PC-9 (cell line): Measurements from ENCODE around the gene CEP63. TPM values are rescaled to one million over a fixed set of nuclear protein-coding genes. Genes with fewer than 3 reads are reported as not detected.

Experiments
- BruUV-seq: library from RNA; stranded (reverse); fragments of 400-500 nt; replicated peaks from 2 replicates; lab custom pipeline; 2021; lab: Mats Ljungman, UMichigan
- CTCF ChIA-PET: fragments of 300-600 bp; sonication (Branson Sonifier 250); formaldehyde crosslinking; loops from one replicate; lab custom pipeline; 2022; ENCODE audit warnings: antibody characterized with exemption; lab: Charles Lee
- POLR2A ChIA-PET: fragments of 300-600 bp; sonication (Branson Sonifier 250); formaldehyde crosslinking; loops from one replicate; lab custom pipeline; 2022; ENCODE audit warnings: antibody characterized with exemption; ENCODE audit not compliant: unreplicated experiment; lab: Charles Lee
- DNase-seq, 2 experiments: peaks; one replicate each; pipeline versions ENCODE4 v3.0.0 to v3.0.0-alpha.2; 2015 to 2022; ENCODE audit warnings: mixed read lengths in 1 of 2
- H2AFZ ChIP-seq: fragments of 200-600 bp; sonication (generic); 2 replicates; pipeline ENCODE4 v1.8.1; 2017; ENCODE audit warnings: antibody characterized with exemption
- H3F3A ChIP-seq: fragments of 200-600 bp; sonication (generic); 2 replicates; pipeline ENCODE4 v1.8.1; 2017; ENCODE audit warnings: antibody characterized with exemption, mild to moderate bottlenecking, low read depth; ENCODE audit not compliant: insufficient read depth
- H3K27ac ChIP-seq: fragments of 200-600 bp; sonication (generic); 2 replicates; pipeline ENCODE4 v1.6.1; 2016; ENCODE audit warnings: mixed run types
- H3K27me3 ChIP-seq: fragments of 200-600 bp; sonication (generic); 2 replicates; pipeline ENCODE4 v1.6.1; 2016; ENCODE audit warnings: low read depth, mixed run types; ENCODE audit not compliant: insufficient read depth
- H3K36me3 ChIP-seq: fragments of 200-600 bp; sonication (generic); 2 replicates; pipeline ENCODE4 v1.6.1; 2016; ENCODE audit warnings: low read depth, mixed run types
- H3K4me1 ChIP-seq: fragments of 200-600 bp; sonication (generic); replicated peaks from 2 replicates; pipeline ENCODE4 v1.6.1; 2016; ENCODE audit warnings: mixed run types; ENCODE audit not compliant: insufficient read depth
- H3K4me2 ChIP-seq: fragments of 200-600 bp; sonication (generic); 2 replicates; pipeline ENCODE4 v1.6.1; 2017; ENCODE audit warnings: mixed run types
- H3K4me3 ChIP-seq: fragments of 200-600 bp; sonication (generic); 2 replicates; pipeline ENCODE4 v1.6.1; 2016; ENCODE audit warnings: mixed run types
- H3K79me2 ChIP-seq: fragments of 200-600 bp; sonication (generic); 2 replicates; pipeline ENCODE4 v1.6.1; 2017; ENCODE audit warnings: low read depth, mixed run types
- H3K9me2 ChIP-seq: fragments of 200-600 bp; sonication (generic); 2 replicates; pipeline ENCODE4 v1.8.1; 2017; ENCODE audit warnings: mild to moderate bottlenecking; ENCODE audit not compliant: insufficient read depth
- H3K9me3 ChIP-seq: fragments of 200-600 bp; sonication (generic); 2 replicates; pipeline ENCODE4 v1.8.1; 2016; ENCODE audit warnings: low read depth; ENCODE audit not compliant: insufficient read depth
- H4K20me1 ChIP-seq: fragments of 200-600 bp; sonication (generic); 2 replicates; pipeline ENCODE4 v1.8.1; 2017; ENCODE audit not compliant: insufficient read depth
- EZH2 ChIP-seq: fragments of 200-600 bp; sonication (generic); IDR thresholded peaks from 2 replicates; pipeline ENCODE4 v1.8.0; 2017; ENCODE audit warnings: antibody characterized with exemption, low read depth
- intact Hi-C: fragments of 100-400 bp; cut with micrococcal nuclease; formaldehyde crosslinking; loops from one replicate; pipeline ENCODE4 v1.10.0; 2022; ENCODE audit not compliant: unreplicated experiment
- total RNA-seq: library from RNA; stranded (reverse); gene quantifications from 2 replicates; pipeline ENCODE4 v1.2.3, GENCODE V29; 2021
- TF ChIP-seq, protein P1 (sequence below): fragments of 200-600 bp; sonication (generic); conservative IDR thresholded peaks from 2 replicates; pipeline ENCODE4 v1.6.1; 2017; ENCODE audit warnings: mixed run types, antibody characterized with exemption, mild to moderate bottlenecking, moderate library complexity

Gene CEP63
- total RNA-seq, 1 experiment from 2014 or later, result 31.5 TPM

- TF ChIP-seq EZH2, result no peak
- TF ChIP-seq, protein P1, sequence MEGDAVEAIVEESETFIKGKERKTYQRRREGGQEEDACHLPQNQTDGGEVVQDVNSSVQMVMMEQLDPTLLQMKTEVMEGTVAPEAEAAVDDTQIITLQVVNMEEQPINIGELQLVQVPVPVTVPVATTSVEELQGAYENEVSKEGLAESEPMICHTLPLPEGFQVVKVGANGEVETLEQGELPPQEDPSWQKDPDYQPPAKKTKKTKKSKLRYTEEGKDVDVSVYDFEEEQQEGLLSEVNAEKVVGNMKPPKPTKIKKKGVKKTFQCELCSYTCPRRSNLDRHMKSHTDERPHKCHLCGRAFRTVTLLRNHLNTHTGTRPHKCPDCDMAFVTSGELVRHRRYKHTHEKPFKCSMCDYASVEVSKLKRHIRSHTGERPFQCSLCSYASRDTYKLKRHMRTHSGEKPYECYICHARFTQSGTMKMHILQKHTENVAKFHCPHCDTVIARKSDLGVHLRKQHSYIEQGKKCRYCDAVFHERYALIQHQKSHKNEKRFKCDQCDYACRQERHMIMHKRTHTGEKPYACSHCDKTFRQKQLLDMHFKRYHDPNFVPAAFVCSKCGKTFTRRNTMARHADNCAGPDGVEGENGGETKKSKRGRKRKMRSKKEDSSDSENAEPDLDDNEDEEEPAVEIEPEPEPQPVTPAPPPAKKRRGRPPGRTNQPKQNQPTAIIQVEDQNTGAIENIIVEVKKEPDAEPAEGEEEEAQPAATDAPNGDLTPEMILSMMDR, result no peak
- intact Hi-C loops, result loop anchor here (5.0 kb wide), 1 partner anchor 562 kb away; no protein-coding TSS in a partner anchor
- Histone ChIP-seq H2AFZ (no peak overlapping the region), H3K4me1 (no peaks in the 10 kb centered on the region), H3K9me2 (no peaks in the 10 kb centered on the region), H4K20me1 (no peaks in the 10 kb centered on the region; the same call in 1 of the 2 replicates), H3K27me3 (no peaks in the 10 kb centered on the region), H3K4me2 (no peak overlapping the region), H3K4me3 (no peak overlapping the region), H3K79me2 (peaks cover 36% of the 10 kb centered on the region), H3K36me3 (0 out of 2 replicates have a peak, but pooled peaks cover 6% of the 10 kb centered on the region), H3K9me3 (no peaks in the 10 kb centered on the region), H3F3A (no peaks in the 10 kb centered on the region), H3K27ac (no peak overlapping the region)
- BruUV-seq, result no TSS peak
- CTCF ChIA-PET, result no interaction called here
- POLR2A ChIA-PET, result no interaction called here
- DNase-seq, result no peak
Measured at GRCh38 chr3:134494495-134494894, 8.6 kb downstream of the CEP63 start.

- intact Hi-C loops, result no loop called here
- POLR2A ChIA-PET, result no interaction called here
- H2AFZ ChIP-seq, result no peak overlapping the region
- CTCF ChIA-PET, result interaction anchor here (0.6 kb wide), 1 partner anchor 33 kb away, joined by 5 read pairs; no protein-coding TSS in a partner anchor
- no TSS peak for BruUV-seq
- 0 out of 2 replicates have a peak, but pooled peaks cover 6% of the 10 kb centered on the region for H3K36me3 ChIP-seq
- TF ChIP-seq, protein P1, result no peak
- no peak for TF ChIP-seq EZH2
- no peaks in the 10 kb centered on the region for H3K4me1 ChIP-seq
- H3K4me3 ChIP-seq, result no peak overlapping the region
- H3K9me2 ChIP-seq, result no peaks in the 10 kb centered on the region
- no peaks in the 10 kb centered on the region for H3K9me3 ChIP-seq
- no peaks in the 10 kb centered on the region for H3K27me3 ChIP-seq
- DNase-seq, result no peak
- H3K4me2 ChIP-seq, result no peak overlapping the region
- no peaks in the 10 kb centered on the region; the same call in 1 of the 2 replicates for H4K20me1 ChIP-seq
- H3F3A ChIP-seq, result no peaks in the 10 kb centered on the region
- no peak overlapping the region for H3K27ac ChIP-seq
- peaks cover 30% of the 10 kb centered on the region for H3K79me2 ChIP-seq
Measured at GRCh38 chr3:134495980-134496379, 10.1 kb downstream of the CEP63 start.

GRCh38 chr3:134496471-134497071 is 10.7 kb downstream of the CEP63 start:
- no TSS peak for BruUV-seq
- POLR2A ChIA-PET, result no interaction called here
- intact Hi-C loops, result no loop called here
- no peak for DNase-seq
- Histone ChIP-seq H3K4me3 (no peak overlapping the region), H3K79me2 (peaks cover 24% of the 10 kb centered on the region), H3K27ac (no peak overlapping the region), H3F3A (no peaks in the 10 kb centered on the region), H4K20me1 (no peaks in the 10 kb centered on the region; the same call in 1 of the 2 replicates), H3K4me2 (no peak overlapping the region), H3K9me2 (no peaks in the 10 kb centered on the region), H3K9me3 (no peaks in the 10 kb centered on the region), H2AFZ (no peak overlapping the region), H3K27me3 (no peaks in the 10 kb centered on the region), H3K36me3 (0 out of 2 replicates have a peak, but pooled peaks cover 6% of the 10 kb centered on the region), H3K4me1 (no peaks in the 10 kb centered on the region)
- CTCF ChIA-PET, result interaction anchor here (0.6 kb wide), 1 partner anchor 32 kb away, joined by 5 read pairs; no protein-coding TSS in a partner anchor
- TF ChIP-seq, protein P1, result no peak
- TF ChIP-seq EZH2, result no peak
